A549 (cell line): ENCODE data around the gene DOCK1.

ENCODE experiments used
- CEBPB ChIP-seq, 2 experiments: fragments of >200 bp in 1 of 2; sonication (Bioruptor Twin) in 1 of 2; formaldehyde crosslinking in 1 of 2; IDR thresholded peaks; 2 replicates each; pipeline ENCODE4 v1.6.1; 2012 to 2016
- CHD2 ChIP-seq: fragments of 150-350 bp; IDR thresholded peaks from 2 replicates; pipeline ENCODE4 v1.6.1; 2014; ENCODE audit warnings: low read length; ENCODE audit not compliant: partially characterized antibody
- CHD4 ChIP-seq: fragments of 200-600 bp; sonication (generic); IDR thresholded peaks from 2 replicates; pipeline ENCODE4 v1.6.1; 2016; ENCODE audit warnings: antibody characterized with exemption, mild to moderate bottlenecking, borderline replicate concordance
- CTCF ChIP-seq: fragments of >200 bp; sonication (Bioruptor Twin); formaldehyde crosslinking; IDR thresholded peaks from 3 replicates; pipeline ENCODE4 v1.5.1; 2016
- EP300 ChIP-seq, 2 experiments: fragments of >200 bp; sonication (Bioruptor Twin); formaldehyde crosslinking; IDR thresholded peaks; 2 replicates in 1 of 2; 3 replicates in 1 of 2; pipeline ENCODE4 v1.6.1; 2016 to 2017
- HDAC2 ChIP-seq: fragments of 200-600 bp; sonication (generic); IDR thresholded peaks from 2 replicates; pipeline ENCODE4 v1.6.1; 2016
- HOXB5 ChIP-seq: fragments of 250-450 bp; sonication (Bioruptor Pico); IDR thresholded peaks from 2 replicates; pipeline ENCODE4 v1.5.0; 2020; ENCODE audit warnings: mild to moderate bottlenecking, moderate library complexity
- JUNB ChIP-seq: fragments of >200 bp; sonication (Bioruptor Twin); formaldehyde crosslinking; IDR thresholded peaks from 2 replicates; pipeline ENCODE4 v1.6.1; 2016
- MAX ChIP-seq: IDR thresholded peaks from 2 replicates; pipeline ENCODE4 v1.6.1; 2012
- POLR2A ChIP-seq: IDR thresholded peaks from 2 replicates; pipeline ENCODE4 v1.6.1; 2012; ENCODE audit warnings: mild to moderate bottlenecking, low read length
- RAD21 ChIP-seq, 2 experiments: fragments of >200 bp in 1 of 2; sonication (Bioruptor Twin) in 1 of 2; formaldehyde crosslinking in 1 of 2; IDR thresholded peaks in 1 of 2; conservative IDR thresholded peaks in 1 of 2; 2 replicates in 1 of 2; 3 replicates in 1 of 2; pipeline ENCODE4 v1.6.1; 2012 to 2018; ENCODE audit warnings: inconsistent platforms in 1 of 2
- REST ChIP-seq: fragments of 200-600 bp; sonication (generic); IDR thresholded peaks from 2 replicates; pipeline ENCODE4 v1.6.1; 2016; ENCODE audit warnings: antibody characterized with exemption, mild to moderate bottlenecking, moderate library complexity

GRCh38 chr10:126972635-126973414 lies 67.6 kb downstream of the DOCK1 start:
- TF ChIP-seq REST (no peak), RAD21 (conservative IDR thresholded peaks at IDR 0.05 in 1 of 2, IDR thresholded peaks at IDR 0.05 in 1 of 2) (no peak), EP300 (IDR thresholded peaks at IDR 0.05) (no peak), CTCF (no peak), MAX (no peak), POLR2A (no peak), HOXB5 (CRISPR knock-in tag) (no peak), CHD2 (no peak), HDAC2 (no peak), CEBPB (IDR thresholded peaks at IDR 0.05) (no peak), CHD4 (no peak), JUNB (no peak)
